Fibroblast of lung (primary cell): Measurements from ENCODE around the gene TBX4.

ENCODE experiments used
- CTCF ChIP-seq, 2 donors: IDR thresholded peaks in 1 of 2; conservative IDR thresholded peaks in 1 of 2; 1 replicate in 1 of 2; 2 replicates in 1 of 2; pipeline ENCODE4 v1.5.1; 2011 to 2012; ENCODE audit warnings: low read length in 2 of 2, control low read depth in 1 of 2, inconsistent platforms in 1 of 2, low read depth in 1 of 2, mild to moderate bottlenecking in 1 of 2
- EZH2 ChIP-seq: IDR thresholded peaks from 2 replicates; pipeline ENCODE4 v1.5.1; 2012; ENCODE audit warnings: low read length, control low read depth, mild to moderate bottlenecking; ENCODE audit errors: missing control alignments

- no peak for TF ChIP-seq CTCF (conservative IDR thresholded peaks at IDR 0.05 in 1 of 2, IDR thresholded peaks at IDR 0.05 in 1 of 2; ENCODE audit: low read depth in 1 of 2, low read length in 2 of 2)
- TF ChIP-seq EZH2: no peak
Measured at GRCh38 chr17:61490540-61490975, 38.3 kb downstream of the TBX4 start.
